Measurements from ENCODE around the gene LCN12. TPM values are rescaled to one million over a fixed set of nuclear protein-coding genes. Genes with fewer than 3 reads are reported as not detected.

LCN12 gene
- polyA plus RNA-seq, 3 donors = 0.29 TPM; not detected in 2

GRCh38 chr9:136949239-136949816, 2.7 kb upstream of the LCN12 start:
- DNase-seq = no peak
- Histone ChIP-seq H3K4me1 (ENCODE audit: control insufficient read depth in 1 of 2, insufficient read depth in 2 of 2, low read length in 2 of 2) (peaks cover 16 to 26% of the 10 kb centered on the region in 2 donors), H3K9me3 (replicated peaks in 1 of 2; ENCODE audit: control insufficient read depth in 1 of 2, insufficient read depth in 1 of 2, low read length in 2 of 2) (no peaks in the 10 kb centered on the region), H3K4me3 (replicated peaks in 1 of 3; ENCODE audit: low read depth in 2 of 3, low read length in 3 of 3) (peak overlapping the region; percentile 41 to 83 (median 75)), H3K36me3 (replicated peaks in 1 of 2; ENCODE audit: control insufficient read depth in 1 of 2, insufficient read depth in 2 of 2, low read length in 2 of 2) (no peaks in the 10 kb centered on the region), H3K27me3 (ENCODE audit: control insufficient read depth in 2 of 2, insufficient read depth in 2 of 2, low read length in 2 of 2) (no peaks in the 10 kb centered on the region), H3K79me2 (ENCODE audit: insufficient read depth, low read length) (no peaks in the 10 kb centered on the region), H2AFZ (ENCODE audit: insufficient read depth, low read depth, low read length, poor library complexity, severe bottlenecking) (peak overlapping the region; percentile 100), H3K4me2 (replicated peaks; ENCODE audit: extremely low read depth, low read length, poor library complexity, severe bottlenecking) (peak overlapping the region; percentile 85), H3K27ac (ENCODE audit: low read depth in 1 of 2, low read length in 2 of 2) (peak overlapping the region in 1 of 2 donors; percentile 84), H3K9ac (ENCODE audit: insufficient read depth, low read length, poor library complexity, severe bottlenecking) (peak overlapping the region; percentile 76), H4K20me1 (ENCODE audit: insufficient read depth, low read length) (no peaks in the 10 kb centered on the region)
- peak overlapping the region in 4 of 7 donors; percentile 59 to 80 (median 70) for H3K27ac Mint-ChIP-seq
- no peak for TF ChIP-seq CTCF (IDR thresholded peaks at IDR 0.05)
- peaks cover 11% of the 10 kb centered on the region for H3K4me1 Mint-ChIP-seq
- intact Hi-C loops (cut with micrococcal nuclease) = loop anchor here (10.0 kb wide), 3 partner anchors 85 to 145 kb away; partner anchors contain the start of genes AJM1 (in 1 of the 2), FUT7 (in 1 of the 2), PHPT1 (in 1 of the 2) and RABL6 (in 1 of the 2)
- H3K9me3 Mint-ChIP-seq = no peaks in the 10 kb centered on the region
- WGBS (ENCODE audit: insufficient coverage) = 25% methylated on average over 13 of the region's 22 CpGs
- peaks cover 0 to 6% (median 4%) of the 10 kb centered on the region in 3 donors for H3K27me3 Mint-ChIP-seq (ENCODE audit: low read depth in 3 of 3)
- peak overlapping the region; percentile 80 to 87 for H3K4me3 Mint-ChIP-seq
- H3K36me3 Mint-ChIP-seq = no peaks in the 10 kb centered on the region

GRCh38 chr9:136949817-136950655, 2.0 kb upstream of the LCN12 start:
- H3K27me3 Mint-ChIP-seq (ENCODE audit: low read depth in 3 of 3) = peaks cover 0 to 5% (median 3%) of the 10 kb centered on the region in 3 donors
- Histone ChIP-seq H3K9ac (ENCODE audit: insufficient read depth, low read length, poor library complexity, severe bottlenecking) (peak overlapping the region; percentile 76), H3K4me2 (replicated peaks; ENCODE audit: extremely low read depth, low read length, poor library complexity, severe bottlenecking) (peak overlapping the region; percentile 85), H3K79me2 (ENCODE audit: insufficient read depth, low read length) (no peaks in the 10 kb centered on the region), H3K27me3 (ENCODE audit: control insufficient read depth in 2 of 2, insufficient read depth in 2 of 2, low read length in 2 of 2) (no peaks in the 10 kb centered on the region), H3K4me1 (ENCODE audit: control insufficient read depth in 1 of 2, insufficient read depth in 2 of 2, low read length in 2 of 2) (peaks cover 13 to 22% of the 10 kb centered on the region in 2 donors), H3K27ac (ENCODE audit: low read depth in 1 of 2, low read length in 2 of 2) (peak overlapping the region in 1 of 2 donors; percentile 84), H3K4me3 (replicated peaks in 1 of 3; ENCODE audit: low read depth in 2 of 3, low read length in 3 of 3) (peak overlapping the region; percentile 41 to 83 (median 75)), H2AFZ (ENCODE audit: insufficient read depth, low read depth, low read length, poor library complexity, severe bottlenecking) (peak overlapping the region; percentile 100), H3K9me3 (replicated peaks in 1 of 2; ENCODE audit: control insufficient read depth in 1 of 2, insufficient read depth in 1 of 2, low read length in 2 of 2) (no peaks in the 10 kb centered on the region), H4K20me1 (ENCODE audit: insufficient read depth, low read length) (no peaks in the 10 kb centered on the region), H3K36me3 (replicated peaks in 1 of 2; ENCODE audit: control insufficient read depth in 1 of 2, insufficient read depth in 2 of 2, low read length in 2 of 2) (no peaks in the 10 kb centered on the region)
- H3K4me3 Mint-ChIP-seq = peak overlapping the region; percentile 80 to 90
- WGBS (ENCODE audit: insufficient coverage) = 2% methylated on average over 56 of the region's 63 CpGs
- H3K4me1 Mint-ChIP-seq = peaks cover 9% of the 10 kb centered on the region
- H3K27ac Mint-ChIP-seq = peak overlapping the region in 5 of 7 donors; percentile 59 to 80 (median 74)
- no peaks in the 10 kb centered on the region for H3K36me3 Mint-ChIP-seq
- TF ChIP-seq CTCF (IDR thresholded peaks at IDR 0.05) = no peak
- intact Hi-C loops (cut with micrococcal nuclease) = loop anchor here (5.0 to 10.0 kb wide), 4 partner anchors 85 to 145 kb away; partner anchors contain the start of genes PHPT1 (in 2 of the 2), AJM1 (in 1 of the 2), FUT7 (in 1 of the 2) and RABL6 (in 1 of the 2)
- H3K9me3 Mint-ChIP-seq = no peaks in the 10 kb centered on the region
- DNase-seq = peak; percentile 83 to 88 (median 86)
